Neural cell (in vitro differentiated cells): Measurements from ENCODE around the gene TMEM98. TPM values are rescaled to one million over a fixed set of nuclear protein-coding genes. Genes with fewer than 3 reads are reported as not detected.

ENCODE experiments used
- H2AFZ ChIP-seq: fragments of 200-600, 300-800 bp; sonication (generic), shearing (Covaris generic); 2 replicates; pipeline ENCODE4 v1.6.0; 2014; ENCODE audit warnings: low read depth, mild to moderate bottlenecking, antibody characterized with exemption, low read length, moderate library complexity
- H3F3A ChIP-seq: fragments of 200-600 bp; shearing (Covaris generic); 2 replicates; pipeline ENCODE4 v1.6.1; 2016; ENCODE audit warnings: mild to moderate bottlenecking, moderate library complexity, mixed read lengths, antibody characterized with exemption, low read length; ENCODE audit not compliant: insufficient read depth, poor library complexity, severe bottlenecking
- H3K27ac ChIP-seq: fragments of 200-600, 300-800 bp; sonication (generic), shearing (Covaris generic); 2 replicates; pipeline ENCODE4 v1.5.1; 2014; ENCODE audit warnings: mild to moderate bottlenecking, low read length, moderate library complexity
- H3K27me3 ChIP-seq: fragments of 300-800, 200-600 bp; sonication (generic), shearing (Covaris generic); 2 replicates; pipeline ENCODE4 v1.6.0; 2014; ENCODE audit warnings: mild to moderate bottlenecking, low read depth, low read length, moderate library complexity; ENCODE audit not compliant: insufficient read depth
- H3K36me3 ChIP-seq: fragments of 300-800, 200-600 bp; sonication (generic), shearing (Covaris generic); 2 replicates; pipeline ENCODE4 v1.5.1; 2014; ENCODE audit warnings: mild to moderate bottlenecking, antibody characterized with exemption, low read length, moderate library complexity; ENCODE audit not compliant: insufficient read depth
- H3K4me2 ChIP-seq: fragments of 300-800, 200-600 bp; sonication (generic), shearing (Covaris generic); 2 replicates; pipeline ENCODE4 v1.6.0; 2014; ENCODE audit warnings: mild to moderate bottlenecking, low read length
- H3K4me3 ChIP-seq: fragments of 300-800, 200-600 bp; sonication (generic), shearing (Covaris generic); 2 replicates; pipeline ENCODE4 v1.5.1; 2014; ENCODE audit warnings: mild to moderate bottlenecking, low read length, moderate library complexity
- H3K79me2 ChIP-seq: fragments of 200-600 bp; shearing (Covaris generic); replicated peaks from 2 replicates; pipeline ENCODE4 v1.6.0; 2014; ENCODE audit warnings: mild to moderate bottlenecking, low read length, moderate library complexity; ENCODE audit not compliant: insufficient read depth
- H3K9ac ChIP-seq: fragments of 300-800, 200-600 bp; sonication (generic), shearing (Covaris generic); 2 replicates; pipeline ENCODE4 v1.6.1; 2016; ENCODE audit warnings: mild to moderate bottlenecking, low read length, mixed read lengths
- H3K9me2 ChIP-seq: fragments of 200-600 bp; shearing (Covaris generic); 2 replicates; pipeline ENCODE4 v1.6.1; 2016; ENCODE audit warnings: mild to moderate bottlenecking, low read length, mixed read lengths; ENCODE audit not compliant: insufficient read depth
- H3K9me3 ChIP-seq: fragments of 200-600, 300-800 bp; sonication (generic), shearing (Covaris generic); 2 replicates; pipeline ENCODE4 v1.6.1; 2016; ENCODE audit warnings: mild to moderate bottlenecking, mixed run types, low read length, moderate library complexity, mixed read lengths
- H4K20me1 ChIP-seq: fragments of 200-600 bp; shearing (Covaris generic); 2 replicates; pipeline ENCODE4 v1.6.1; 2016; ENCODE audit warnings: mild to moderate bottlenecking, mixed run types; ENCODE audit not compliant: insufficient read depth
- CTCF ChIP-seq: fragments of 450-650 bp; IDR thresholded peaks from 2 replicates; pipeline ENCODE4 v1.5.1; 2014; ENCODE audit warnings: antibody characterized with exemption, mild to moderate bottlenecking, moderate library complexity; ENCODE audit not compliant: poor library complexity, severe bottlenecking
- EP300 ChIP-seq: fragments of 450-650 bp; conservative IDR thresholded peaks from 2 replicates; pipeline ENCODE4 v1.6.1; 2014; ENCODE audit warnings: antibody characterized with exemption, mild to moderate bottlenecking, moderate library complexity; ENCODE audit not compliant: poor library complexity, severe bottlenecking
- EZH2 ChIP-seq: fragments of 200-600, 300-800 bp; shearing (Covaris generic), sonication (generic); IDR thresholded peaks from 2 replicates; pipeline ENCODE4 v1.6.1; 2014; ENCODE audit warnings: antibody characterized with exemption, low read length, borderline replicate concordance, mild to moderate bottlenecking; ENCODE audit not compliant: insufficient read depth, poor library complexity, severe bottlenecking
- MXI1 ChIP-seq: fragments of 450-650 bp; conservative IDR thresholded peaks from 2 replicates; pipeline ENCODE4 v1.6.1; 2014; ENCODE audit warnings: antibody characterized with exemption, mild to moderate bottlenecking; ENCODE audit not compliant: poor library complexity, severe bottlenecking
- POLR2AphosphoS5 ChIP-seq: IDR thresholded peaks from 2 replicates; pipeline ENCODE4 v1.6.1; 2012
- RAD21 ChIP-seq: fragments of 450-650 bp; conservative IDR thresholded peaks from 2 replicates; pipeline ENCODE4 v1.6.1; 2014; ENCODE audit warnings: antibody characterized with exemption, mild to moderate bottlenecking, moderate library complexity
- REST ChIP-seq: IDR thresholded peaks from 2 replicates; pipeline ENCODE4 v1.6.1; 2012; ENCODE audit warnings: borderline replicate concordance
- SMC3 ChIP-seq: fragments of 450-650 bp; conservative IDR thresholded peaks from 2 replicates; pipeline ENCODE4 v1.6.1; 2014; ENCODE audit warnings: antibody characterized with exemption, mild to moderate bottlenecking, moderate library complexity; ENCODE audit not compliant: poor library complexity
- TAF1 ChIP-seq: IDR thresholded peaks from 2 replicates; pipeline ENCODE4 v1.6.1; 2012; ENCODE audit warnings: low read depth
- polyA plus RNA-seq: library from polyadenylated mRNA; depleted of rRNA; stranded (reverse); fragments of >200 nt; gene quantifications from 2 replicates; pipeline ENCODE4 v1.2.3, GENCODE V29; 2014

Gene TMEM98
- polyA plus RNA-seq, 1 donor from 2014 or later: 65.1 TPM

GRCh38 chr17:32988481-32989101 lies 60.6 kb downstream of the TMEM98 start:
- H3K4me2 ChIP-seq: no peak overlapping the region
- no peak overlapping the region for H3K9ac ChIP-seq
- H3K4me3 ChIP-seq: no peak overlapping the region
- no peaks in the 10 kb centered on the region for H3K27me3 ChIP-seq
- H3K9me3 ChIP-seq: no peaks in the 10 kb centered on the region
- no peaks in the 10 kb centered on the region for H3K79me2 ChIP-seq
- H3K9me2 ChIP-seq: no peaks in the 10 kb centered on the region
- no peak for TF ChIP-seq EP300
- no peak overlapping the region for H2AFZ ChIP-seq
- H4K20me1 ChIP-seq: no peaks in the 10 kb centered on the region
- H3K36me3 ChIP-seq: no peaks in the 10 kb centered on the region
- no peaks in the 10 kb centered on the region for H3F3A ChIP-seq
- H3K27ac ChIP-seq: no peak overlapping the region

DNA sequence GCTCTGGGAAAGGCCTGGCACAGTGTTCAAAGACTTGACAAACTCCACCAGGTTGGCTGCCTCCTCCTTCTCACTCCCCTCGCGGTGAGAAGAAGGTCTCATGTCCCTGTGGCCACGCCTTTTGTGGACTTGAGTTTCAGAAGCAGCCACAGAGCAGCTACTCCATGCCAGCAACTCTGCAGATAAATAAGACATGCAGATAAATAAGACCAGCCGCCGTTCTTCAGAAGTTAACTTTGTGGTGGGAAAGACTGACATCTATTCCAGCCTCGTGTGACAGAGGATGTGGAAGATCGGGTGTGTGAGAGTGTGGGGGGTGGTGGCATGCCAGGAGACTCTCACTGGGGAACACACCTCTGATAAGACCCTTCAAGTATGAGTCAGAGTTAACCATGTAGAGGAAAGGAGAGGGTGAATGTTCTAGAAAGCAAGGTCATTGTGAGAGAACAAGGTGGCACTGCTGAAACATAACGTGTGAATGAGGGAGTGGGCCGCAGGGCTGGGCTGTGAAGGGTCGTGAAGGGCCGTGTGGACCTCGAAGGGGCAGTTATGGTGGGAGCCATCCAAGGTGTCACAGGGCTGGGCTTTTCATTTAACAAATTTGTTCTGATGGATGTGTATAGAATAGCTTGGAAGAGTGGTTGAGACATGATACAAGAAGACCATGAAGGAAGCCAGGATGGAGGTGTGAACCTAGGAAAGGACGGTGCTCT lies 64.5 kb downstream of the TMEM98 start:
- Histone ChIP-seq H3K27ac (no peak overlapping the region), H3K9me2 (no peaks in the 10 kb centered on the region), H2AFZ (no peak overlapping the region), H3K4me2 (no peak overlapping the region), H3K27me3 (no peaks in the 10 kb centered on the region), H3K9ac (no peak overlapping the region), H4K20me1 (no peaks in the 10 kb centered on the region), H3K36me3 (no peaks in the 10 kb centered on the region), H3K9me3 (no peaks in the 10 kb centered on the region), H3F3A (no peaks in the 10 kb centered on the region), H3K4me3 (no peak overlapping the region), H3K79me2 (no peaks in the 10 kb centered on the region)
- TF ChIP-seq SMC3 (no peak), REST (no peak), TAF1 (no peak), EZH2 (no peak), CTCF (no peak), EP300 (no peak), MXI1 (no peak), RAD21 (no peak), POLR2AphosphoS5 (no peak)
